ENCODE measurements around the gene INKA2. TPM values are rescaled to one million over a fixed set of nuclear protein-coding genes. Genes with fewer than 3 reads are reported as not detected.

Gene INKA2
- total RNA-seq, 4 donors from 2014 or later, result 2.1 to 21.3 (median 6.6) TPM

DNA sequence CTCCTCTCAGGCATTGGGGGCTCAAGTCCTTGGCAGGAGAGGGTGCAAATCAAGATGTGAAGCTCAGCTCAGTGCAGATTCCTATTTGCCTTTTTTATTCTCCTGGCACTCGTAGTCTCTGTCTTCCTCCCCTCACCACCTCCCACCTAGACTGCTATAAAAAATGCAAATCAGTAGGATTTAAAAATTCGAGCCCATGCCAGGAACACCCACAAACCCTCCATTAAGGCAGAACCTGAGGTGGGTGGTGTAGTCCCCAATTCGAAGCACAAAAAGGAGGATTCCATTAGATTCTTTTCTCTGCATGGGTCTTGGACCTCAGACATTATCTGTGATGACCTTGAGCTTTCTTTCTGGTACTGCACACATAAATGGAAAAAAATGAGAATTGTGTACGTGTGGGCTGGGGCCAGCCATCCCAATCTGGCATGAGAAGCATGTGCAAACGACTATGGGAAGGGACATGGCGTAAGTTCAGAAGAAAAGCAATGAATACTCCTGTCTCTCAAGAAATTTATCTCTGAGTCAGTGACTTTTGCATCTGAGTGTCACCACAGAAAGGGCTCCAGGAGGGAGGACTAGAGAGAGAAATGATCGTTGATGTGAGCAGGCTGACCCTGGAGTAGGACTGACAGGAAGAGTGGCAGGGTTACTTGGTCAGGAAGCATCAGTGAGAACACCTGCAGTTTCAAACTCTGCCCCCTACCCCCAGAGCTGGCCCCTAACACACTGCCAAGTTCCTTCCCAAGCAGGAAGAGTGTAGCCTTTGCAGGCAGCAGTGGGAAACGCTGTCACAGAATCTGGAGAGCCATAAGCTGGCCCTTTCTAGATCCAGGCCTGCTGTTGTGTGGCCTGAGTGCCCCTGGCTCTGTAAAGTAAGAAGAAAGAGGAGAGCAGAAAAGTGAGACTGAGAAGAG is 1.7 kb downstream of the INKA2 start:
- ATAC-seq (ENCODE audit: low FRiP score), result no peak
- TF ChIP-seq, protein P1, sequence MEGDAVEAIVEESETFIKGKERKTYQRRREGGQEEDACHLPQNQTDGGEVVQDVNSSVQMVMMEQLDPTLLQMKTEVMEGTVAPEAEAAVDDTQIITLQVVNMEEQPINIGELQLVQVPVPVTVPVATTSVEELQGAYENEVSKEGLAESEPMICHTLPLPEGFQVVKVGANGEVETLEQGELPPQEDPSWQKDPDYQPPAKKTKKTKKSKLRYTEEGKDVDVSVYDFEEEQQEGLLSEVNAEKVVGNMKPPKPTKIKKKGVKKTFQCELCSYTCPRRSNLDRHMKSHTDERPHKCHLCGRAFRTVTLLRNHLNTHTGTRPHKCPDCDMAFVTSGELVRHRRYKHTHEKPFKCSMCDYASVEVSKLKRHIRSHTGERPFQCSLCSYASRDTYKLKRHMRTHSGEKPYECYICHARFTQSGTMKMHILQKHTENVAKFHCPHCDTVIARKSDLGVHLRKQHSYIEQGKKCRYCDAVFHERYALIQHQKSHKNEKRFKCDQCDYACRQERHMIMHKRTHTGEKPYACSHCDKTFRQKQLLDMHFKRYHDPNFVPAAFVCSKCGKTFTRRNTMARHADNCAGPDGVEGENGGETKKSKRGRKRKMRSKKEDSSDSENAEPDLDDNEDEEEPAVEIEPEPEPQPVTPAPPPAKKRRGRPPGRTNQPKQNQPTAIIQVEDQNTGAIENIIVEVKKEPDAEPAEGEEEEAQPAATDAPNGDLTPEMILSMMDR (IDR thresholded peaks at IDR 0.05), result no peak
- DNase-seq (ENCODE audit: low spot score), result no peak

DNA sequence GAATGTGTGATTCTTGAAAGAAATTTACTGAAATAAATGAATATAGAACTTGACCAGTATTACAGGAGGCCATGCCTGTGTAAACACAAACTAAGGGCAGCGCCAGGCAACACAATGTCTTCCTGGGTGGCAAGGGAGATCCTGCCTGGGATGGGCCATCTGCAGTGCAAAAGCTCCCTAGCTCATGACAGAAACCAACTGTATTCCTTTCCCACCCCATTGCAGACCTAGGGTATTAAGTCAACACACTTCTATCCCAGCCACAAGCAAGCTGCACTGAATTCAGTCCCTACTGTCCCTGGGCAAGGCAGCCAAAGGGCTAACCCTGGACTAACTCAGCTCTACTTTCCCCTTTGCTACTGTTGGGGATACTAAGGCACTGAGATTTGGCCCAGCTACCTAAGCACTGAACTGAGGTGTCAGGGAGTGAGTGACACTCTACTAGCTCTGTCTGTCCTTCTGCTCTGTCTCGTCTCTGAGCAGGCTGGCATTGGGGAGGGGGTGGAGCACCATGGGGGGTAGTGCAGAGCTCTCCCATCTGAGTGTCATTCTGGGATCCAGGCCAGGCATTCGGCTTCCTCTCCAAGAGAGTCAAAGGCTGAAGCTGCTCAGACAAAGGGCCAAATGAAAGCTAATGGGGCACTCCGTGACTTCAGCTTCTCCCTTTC is 2.5 kb downstream of the INKA2 start:
- DNase-seq (ENCODE audit: low spot score) (no peak), ATAC-seq (ENCODE audit: low FRiP score) (no peak)
- TF ChIP-seq, protein P1 (IDR thresholded peaks at IDR 0.05), result no peak

DNA sequence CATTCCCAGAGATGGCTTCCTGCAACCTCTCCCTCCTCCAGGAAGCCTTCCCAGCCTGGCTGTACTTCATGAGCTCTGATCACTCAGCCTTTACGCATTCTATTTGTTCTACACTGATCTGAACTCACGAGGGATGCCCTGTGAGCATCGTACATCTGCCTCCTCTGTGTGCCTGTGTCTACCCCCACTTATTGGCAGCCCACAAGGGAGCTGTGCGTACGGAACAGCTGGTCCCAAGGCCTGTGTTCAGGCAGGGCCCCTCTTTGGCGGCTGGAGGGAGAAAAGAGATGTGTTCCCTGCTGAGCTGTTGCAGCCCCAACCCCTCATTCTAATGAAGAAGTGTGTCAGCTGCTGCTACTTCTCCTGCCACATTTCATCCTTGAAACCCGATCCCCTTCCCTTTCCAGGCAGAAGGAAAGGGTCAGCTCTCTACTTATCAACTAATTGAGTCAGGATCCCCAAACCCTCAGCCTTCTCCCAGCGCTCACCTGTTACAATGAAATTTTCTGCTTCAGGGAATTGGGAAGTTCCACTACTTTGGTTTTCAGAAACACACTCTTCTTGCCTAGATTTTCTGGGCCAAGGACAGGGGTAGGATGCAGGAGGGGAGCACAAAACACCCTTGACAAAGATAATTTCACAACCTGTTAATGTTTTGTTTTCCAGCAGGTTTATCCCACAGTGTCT is 3.2 kb downstream of the INKA2 start:
- ATAC-seq (ENCODE audit: low FRiP score) (no peak), DNase-seq (ENCODE audit: low spot score) (no peak)
- TF ChIP-seq, protein P1 (IDR thresholded peaks at IDR 0.05), result no peak

DNA sequence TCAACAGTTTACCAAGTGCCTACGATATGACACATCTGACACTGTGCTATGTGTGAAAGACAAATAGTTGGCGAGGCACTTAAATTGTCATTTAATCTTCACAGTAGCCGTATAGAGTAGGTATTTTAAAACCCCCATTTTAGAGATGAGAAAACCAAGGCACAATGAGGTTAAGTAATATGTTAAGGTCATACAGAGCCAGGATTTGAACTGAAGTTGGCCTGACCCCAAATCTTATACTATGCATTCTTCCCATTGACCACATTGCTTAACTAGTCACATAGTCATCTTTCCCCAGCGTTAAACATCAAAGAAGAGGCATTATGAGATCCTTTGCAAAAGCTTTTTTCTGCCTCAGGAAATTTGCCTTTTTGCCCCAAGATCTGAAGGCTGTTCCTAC is 3.9 kb downstream of the INKA2 start:
- ATAC-seq (ENCODE audit: low FRiP score) (no peak), DNase-seq (ENCODE audit: low spot score) (no peak)
- TF ChIP-seq, protein P1 (IDR thresholded peaks at IDR 0.05), result no peak

DNA sequence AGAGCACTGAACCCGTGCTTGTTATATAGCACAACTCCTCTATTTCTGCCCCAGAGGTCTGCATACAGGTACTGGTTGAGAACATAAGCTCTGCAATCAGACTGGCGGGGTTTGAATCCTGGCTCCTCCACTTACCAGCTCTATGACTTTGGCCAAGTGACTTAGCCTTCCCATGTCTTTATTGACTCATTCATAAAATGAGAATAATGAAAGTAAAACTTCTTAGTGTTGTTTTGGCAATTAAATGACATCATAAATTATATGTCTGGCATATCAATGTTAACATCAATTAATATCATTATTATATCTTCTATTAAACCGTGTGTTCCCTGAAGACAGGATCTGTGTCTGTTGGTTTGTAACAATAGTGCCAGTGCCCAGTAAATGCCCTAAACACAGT is 4.3 kb downstream of the INKA2 start:
- TF ChIP-seq, protein P1 (IDR thresholded peaks at IDR 0.05), result no peak
- DNase-seq (ENCODE audit: low spot score), result no peak
- no peak for ATAC-seq (ENCODE audit: low FRiP score)

DNA sequence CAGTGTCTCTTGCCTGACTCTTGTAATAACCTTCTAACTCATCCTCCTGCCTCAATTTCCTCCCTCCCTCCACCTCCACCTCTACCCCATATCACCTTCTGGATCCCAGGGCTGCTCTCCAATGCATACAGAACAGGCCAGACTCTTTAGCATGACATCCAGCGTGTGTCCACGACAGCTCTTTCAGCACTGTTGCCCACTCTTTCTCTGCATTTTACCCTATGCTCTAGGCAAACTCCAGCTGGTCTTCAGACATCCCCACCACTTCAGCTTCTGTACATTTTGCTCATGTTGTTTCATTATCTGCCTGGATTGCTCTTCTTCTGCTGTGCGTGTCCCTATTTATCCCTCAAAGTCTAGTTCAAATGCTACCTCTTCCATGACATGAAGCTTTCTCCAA is 4.8 kb downstream of the INKA2 start:
- no peak for DNase-seq (ENCODE audit: low spot score)
- ATAC-seq (ENCODE audit: low FRiP score), result no peak
- TF ChIP-seq, protein P1 (IDR thresholded peaks at IDR 0.05), result no peak

All from omental fat pad (tissue), 4 donors.